ENCODE measurements around the gene UQCC3. TPM values are rescaled to one million over a fixed set of nuclear protein-coding genes. Genes with fewer than 3 reads are reported as not detected.

UQCC3 gene
- total RNA-seq, 4 donors from 2014 or later: 7.3 to 9.9 (median 8.2) TPM

- DNase-seq (ENCODE audit: low spot score): peak; percentile 89
- ATAC-seq (ENCODE audit: low FRiP score): peak; percentile 90
- TF ChIP-seq CTCF (IDR thresholded peaks at IDR 0.05): no peak
These were observed 38.0 kb downstream of the UQCC3 start for GRCh38 chr11:62709247-62710000.

- no peak for TF ChIP-seq CTCF (IDR thresholded peaks at IDR 0.05)
- ATAC-seq (ENCODE audit: low FRiP score) (no peak), DNase-seq (ENCODE audit: low spot score) (no peak)
These were observed 38.5 kb downstream of the UQCC3 start for GRCh38 chr11:62710001-62710345.

GRCh38 chr11:62712276-62712812 is 40.9 kb downstream of the UQCC3 start:
- no peak for DNase-seq (ENCODE audit: low spot score)
- TF ChIP-seq CTCF (IDR thresholded peaks at IDR 0.05): no peak
- ATAC-seq (ENCODE audit: low FRiP score): no peak

- ATAC-seq (ENCODE audit: low FRiP score) (no peak), DNase-seq (ENCODE audit: low spot score) (no peak)
- no peak for TF ChIP-seq CTCF (IDR thresholded peaks at IDR 0.05)
These were observed 41.4 kb downstream of the UQCC3 start for GRCh38 chr11:62712861-62713260.

GRCh38 chr11:62713343-62713742 is 41.9 kb downstream of the UQCC3 start:
- no peak for TF ChIP-seq CTCF (IDR thresholded peaks at IDR 0.05)
- ATAC-seq (ENCODE audit: low FRiP score): no peak
- no peak for DNase-seq (ENCODE audit: low spot score)

GRCh38 chr11:62715150-62716130 is 44.0 kb downstream of the UQCC3 start:
- TF ChIP-seq CTCF (IDR thresholded peaks at IDR 0.05): no peak
- ATAC-seq (ENCODE audit: low FRiP score) (no peak), DNase-seq (ENCODE audit: low spot score) (no peak)
